Esophagus (tissue), 2 donors: ENCODE results near the gene UNC5C. TPM values are rescaled to one million over a fixed set of nuclear protein-coding genes. Genes with fewer than 3 reads are reported as not detected.

Experiments used
- H3K27ac ChIP-seq, 2 donors: one replicate each; pipeline ENCODE4 v1.5.1; 2013; ENCODE audit warnings: low read depth in 2 of 2, mild to moderate bottlenecking in 2 of 2, inconsistent platforms in 1 of 2, low read length in 1 of 2, moderate library complexity in 1 of 2
- H3K27me3 ChIP-seq, 2 donors: one replicate each; pipeline ENCODE4 v1.6.1; 2013; ENCODE audit warnings: low read length in 2 of 2, control low read depth in 1 of 2, mild to moderate bottlenecking in 1 of 2; ENCODE audit not compliant: insufficient read depth in 2 of 2, control insufficient read depth in 1 of 2
- H3K36me3 ChIP-seq, 2 donors: one replicate each; pipeline ENCODE4 v1.6.1; 2013; ENCODE audit warnings: low read length in 1 of 2; ENCODE audit not compliant: control insufficient read depth in 2 of 2, insufficient read depth in 2 of 2
- H3K4me1 ChIP-seq, 2 donors: one replicate each; pipeline ENCODE4 v1.6.1; 2013; ENCODE audit warnings: low read length in 1 of 2; ENCODE audit not compliant: control insufficient read depth in 2 of 2, insufficient read depth in 2 of 2
- H3K4me3 ChIP-seq, 2 donors: one replicate each; pipeline ENCODE4 v1.5.1; 2013; ENCODE audit warnings: low read length in 2 of 2, mild to moderate bottlenecking in 2 of 2, low read depth in 1 of 2, moderate library complexity in 1 of 2
- H3K9me3 ChIP-seq, 2 donors: one replicate each; pipeline ENCODE4 v1.6.1; 2013; ENCODE audit warnings: mild to moderate bottlenecking in 2 of 2, low read depth in 1 of 2, low read length in 1 of 2, moderate library complexity in 1 of 2; ENCODE audit not compliant: control insufficient read depth in 2 of 2, insufficient read depth in 1 of 2
- WGBS, 2 donors: extraction: QIAGEN DNeasy Blood & Tissue Kit; methylation state at CpG; one replicate each; pipeline ENCODE4 v1.1.7; 2013; 5-methylcytosine and 5-hydroxymethylcytosine counted together
- polyA plus RNA-seq, 2 donors: library from polyadenylated mRNA; stranded (reverse); fragments of 200-250 nt; gene quantifications; one replicate each; pipeline ENCODE4 v1.2.3, GENCODE V29; 2013
- donor health status: healthy with polysubstance abuse.
- donor health status: Bipolar disorder and iron deficiency.

Gene UNC5C
- polyA plus RNA-seq, 2 donors = 0.04 to 0.09 TPM

- 66 to 68% methylated on average over 4 of the region's 4 CpGs for WGBS, 2 donors
- no peaks in the 10 kb centered on the region for H3K4me1 ChIP-seq
- no peaks in the 10 kb centered on the region for H3K36me3 ChIP-seq
- no peak overlapping the region for H3K27ac ChIP-seq
- no peak overlapping the region for H3K4me3 ChIP-seq
- H3K27me3 ChIP-seq = no peaks in the 10 kb centered on the region
- no peaks in the 10 kb centered on the region for H3K9me3 ChIP-seq
These were observed 20.3 kb downstream of the UNC5C start for GRCh38 chr4:95528388-95528948.

- H3K9me3 ChIP-seq = no peaks in the 10 kb centered on the region
- H3K36me3 ChIP-seq = no peaks in the 10 kb centered on the region
- 62 to 80% methylated on average over 2 of the region's 2 CpGs for WGBS, 2 donors
- H3K4me3 ChIP-seq = no peak overlapping the region
- no peak overlapping the region for H3K27ac ChIP-seq
- H3K4me1 ChIP-seq = no peaks in the 10 kb centered on the region
- no peaks in the 10 kb centered on the region for H3K27me3 ChIP-seq
These were observed 22.7 kb downstream of the UNC5C start for GRCh38 chr4:95526075-95526474.

GRCh38 chr4:95524729-95525128, 24.0 kb downstream of the UNC5C start:
- H3K4me1 ChIP-seq = no peaks in the 10 kb centered on the region
- no peak overlapping the region for H3K27ac ChIP-seq
- H3K27me3 ChIP-seq = no peaks in the 10 kb centered on the region
- WGBS, 2 donors = 64 to 66% methylated on average over 2 of the region's 2 CpGs
- H3K9me3 ChIP-seq = no peaks in the 10 kb centered on the region
- H3K4me3 ChIP-seq = no peak overlapping the region
- no peaks in the 10 kb centered on the region for H3K36me3 ChIP-seq

GRCh38 chr4:95524184-95524583, 24.6 kb downstream of the UNC5C start:
- H3K36me3 ChIP-seq = no peaks in the 10 kb centered on the region
- H3K9me3 ChIP-seq = no peaks in the 10 kb centered on the region
- no peaks in the 10 kb centered on the region for H3K27me3 ChIP-seq
- WGBS, 2 donors = 74 to 81% methylated on average over 1 of the region's 1 CpG
- H3K4me3 ChIP-seq = no peak overlapping the region
- H3K27ac ChIP-seq = no peak overlapping the region
- no peaks in the 10 kb centered on the region for H3K4me1 ChIP-seq

- H3K9me3 ChIP-seq = no peaks in the 10 kb centered on the region
- no peaks in the 10 kb centered on the region for H3K27me3 ChIP-seq
- WGBS, 2 donors = 71 to 77% methylated on average over 6 of the region's 6 CpGs
- H3K4me3 ChIP-seq = no peak overlapping the region
- no peaks in the 10 kb centered on the region for H3K36me3 ChIP-seq
- no peaks in the 10 kb centered on the region for H3K4me1 ChIP-seq
- H3K27ac ChIP-seq = no peak overlapping the region
These were observed 25.9 kb downstream of the UNC5C start for GRCh38 chr4:95522682-95523530.

- no peak overlapping the region for H3K27ac ChIP-seq
- H3K4me3 ChIP-seq = no peak overlapping the region
- no peaks in the 10 kb centered on the region for H3K9me3 ChIP-seq
- WGBS, 2 donors = 58 to 59% methylated on average over 7 of the region's 7 CpGs
- H3K36me3 ChIP-seq = no peaks in the 10 kb centered on the region
- H3K27me3 ChIP-seq = no peaks in the 10 kb centered on the region
- H3K4me1 ChIP-seq = no peaks in the 10 kb centered on the region
These were observed 31.0 kb downstream of the UNC5C start for GRCh38 chr4:95517576-95518345.

- no peaks in the 10 kb centered on the region for H3K36me3 ChIP-seq
- no peaks in the 10 kb centered on the region for H3K27me3 ChIP-seq
- H3K27ac ChIP-seq = no peak overlapping the region
- no peaks in the 10 kb centered on the region for H3K4me1 ChIP-seq
- WGBS, 2 donors = 69 to 72% methylated on average over 10 of the region's 10 CpGs
- no peak overlapping the region for H3K4me3 ChIP-seq
- H3K9me3 ChIP-seq = no peaks in the 10 kb centered on the region
These were observed 32.2 kb downstream of the UNC5C start for GRCh38 chr4:95516528-95517017.

GRCh38 chr4:95515589-95515988, 33.2 kb downstream of the UNC5C start:
- H3K27ac ChIP-seq = no peak overlapping the region
- no peaks in the 10 kb centered on the region for H3K27me3 ChIP-seq
- WGBS, 2 donors = 48 to 49% methylated on average over 1 of the region's 1 CpG
- H3K9me3 ChIP-seq = no peaks in the 10 kb centered on the region
- H3K36me3 ChIP-seq = no peaks in the 10 kb centered on the region
- no peaks in the 10 kb centered on the region for H3K4me1 ChIP-seq
- no peak overlapping the region for H3K4me3 ChIP-seq

- Histone ChIP-seq H3K4me3 (no peak overlapping the region), H3K27ac (no peak overlapping the region), H3K9me3 (no peaks in the 10 kb centered on the region), H3K36me3 (no peaks in the 10 kb centered on the region), H3K27me3 (no peaks in the 10 kb centered on the region), H3K4me1 (no peaks in the 10 kb centered on the region)
- WGBS, 2 donors = 87 to 89% methylated on average over 4 of the region's 4 CpGs
These were observed 35.8 kb downstream of the UNC5C start for GRCh38 chr4:95513022-95513421.
